PFSK-1 (cell line): ENCODE measurements around the gene MAPK8.

Experiments used
- POLR2AphosphoS5 ChIP-seq: IDR thresholded peaks from 2 replicates; pipeline ENCODE4 v1.6.1; 2012; ENCODE audit warnings: low read depth, mild to moderate bottlenecking, control low read depth, low read length, moderate library complexity
- SIN3A ChIP-seq: IDR thresholded peaks from 2 replicates; pipeline ENCODE4 v1.6.1; 2012; ENCODE audit warnings: mild to moderate bottlenecking, low read length, moderate library complexity, borderline replicate concordance; ENCODE audit not compliant: insufficient read depth
- TF ChIP-seq, protein P1 (sequence below), 2 experiments: IDR thresholded peaks; 2 replicates each; pipeline versions ENCODE4 v1.6.1 to v1.8.0; 2011 to 2012; ENCODE audit warnings: low read depth in 2 of 2, low read length in 2 of 2, control low read depth in 1 of 2, inconsistent platforms in 1 of 2, mild to moderate bottlenecking in 1 of 2, moderate library complexity in 1 of 2; ENCODE audit not compliant: insufficient read depth in 1 of 2

GRCh38 chr10:48406658-48407057 lies 100.2 kb downstream of the MAPK8 start:
- TF ChIP-seq POLR2AphosphoS5 (no peak), SIN3A (no peak)
- TF ChIP-seq, protein P1, sequence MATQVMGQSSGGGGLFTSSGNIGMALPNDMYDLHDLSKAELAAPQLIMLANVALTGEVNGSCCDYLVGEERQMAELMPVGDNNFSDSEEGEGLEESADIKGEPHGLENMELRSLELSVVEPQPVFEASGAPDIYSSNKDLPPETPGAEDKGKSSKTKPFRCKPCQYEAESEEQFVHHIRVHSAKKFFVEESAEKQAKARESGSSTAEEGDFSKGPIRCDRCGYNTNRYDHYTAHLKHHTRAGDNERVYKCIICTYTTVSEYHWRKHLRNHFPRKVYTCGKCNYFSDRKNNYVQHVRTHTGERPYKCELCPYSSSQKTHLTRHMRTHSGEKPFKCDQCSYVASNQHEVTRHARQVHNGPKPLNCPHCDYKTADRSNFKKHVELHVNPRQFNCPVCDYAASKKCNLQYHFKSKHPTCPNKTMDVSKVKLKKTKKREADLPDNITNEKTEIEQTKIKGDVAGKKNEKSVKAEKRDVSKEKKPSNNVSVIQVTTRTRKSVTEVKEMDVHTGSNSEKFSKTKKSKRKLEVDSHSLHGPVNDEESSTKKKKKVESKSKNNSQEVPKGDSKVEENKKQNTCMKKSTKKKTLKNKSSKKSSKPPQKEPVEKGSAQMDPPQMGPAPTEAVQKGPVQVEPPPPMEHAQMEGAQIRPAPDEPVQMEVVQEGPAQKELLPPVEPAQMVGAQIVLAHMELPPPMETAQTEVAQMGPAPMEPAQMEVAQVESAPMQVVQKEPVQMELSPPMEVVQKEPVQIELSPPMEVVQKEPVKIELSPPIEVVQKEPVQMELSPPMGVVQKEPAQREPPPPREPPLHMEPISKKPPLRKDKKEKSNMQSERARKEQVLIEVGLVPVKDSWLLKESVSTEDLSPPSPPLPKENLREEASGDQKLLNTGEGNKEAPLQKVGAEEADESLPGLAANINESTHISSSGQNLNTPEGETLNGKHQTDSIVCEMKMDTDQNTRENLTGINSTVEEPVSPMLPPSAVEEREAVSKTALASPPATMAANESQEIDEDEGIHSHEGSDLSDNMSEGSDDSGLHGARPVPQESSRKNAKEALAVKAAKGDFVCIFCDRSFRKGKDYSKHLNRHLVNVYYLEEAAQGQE (IDR thresholded peaks at IDR 0.05; ENCODE audit: insufficient read depth in 1 of 2, low read depth in 2 of 2, low read length in 2 of 2) = no peak
